K562 (cell line): ENCODE data around the gene FBXW9. TPM values are rescaled to one million over a fixed set of nuclear protein-coding genes. Genes with fewer than 3 reads are reported as not detected.

Experiments
- COPS2 ChIP-seq: fragments of 450-650 bp; conservative IDR thresholded peaks from 2 replicates; pipeline ENCODE4 v1.6.1; 2016; ENCODE audit warnings: mild to moderate bottlenecking, moderate library complexity
- E2F6 ChIP-seq, 2 experiments: IDR thresholded peaks; 2 replicates each; pipeline ENCODE4 v1.6.1; 2011; ENCODE audit warnings: borderline replicate concordance in 1 of 2, control low read depth in 1 of 2, low read depth in 1 of 2, low read length in 1 of 2, mild to moderate bottlenecking in 1 of 2, mixed read lengths in 1 of 2, moderate library complexity in 1 of 2; ENCODE audit not compliant: insufficient read depth in 1 of 2, insufficient read length in 1 of 2, poor library complexity in 1 of 2, severe bottlenecking in 1 of 2; ENCODE audit errors: extremely low read depth in 1 of 2
- EHMT2 ChIP-seq: fragments of 450-650 bp; IDR thresholded peaks from 2 replicates; pipeline ENCODE4 v1.6.1; 2018; ENCODE audit warnings: antibody characterized with exemption
- ETV5 ChIP-seq: sonication (generic); formaldehyde crosslinking; IDR thresholded peaks from 2 replicates; pipeline ENCODE4 v1.4.0; 2020; ENCODE audit warnings: low read depth, mild to moderate bottlenecking, missing genetic modification reagents
- GTF2F1 ChIP-seq: IDR thresholded peaks from 2 replicates; pipeline ENCODE4 v1.6.1; 2011; ENCODE audit warnings: low read depth, low read length, improper control_type of control experiment
- HNRNPLL ChIP-seq: fragments of 200-400 bp; formaldehyde crosslinking; IDR thresholded peaks from 2 replicates; pipeline ENCODE4 v1.6.1; 2017; ENCODE audit warnings: low read length, low read depth, mild to moderate bottlenecking; ENCODE audit not compliant: poor library complexity, severe bottlenecking
- NRF1 ChIP-seq, 2 experiments: fragments of 450-650 bp; IDR thresholded peaks in 1 of 2; conservative IDR thresholded peaks in 1 of 2; 2 replicates each; pipeline ENCODE4 v1.6.1; 2014; ENCODE audit warnings: mild to moderate bottlenecking in 2 of 2
- STAT6 ChIP-seq: sonication (generic); formaldehyde crosslinking; IDR thresholded peaks from 2 replicates; pipeline ENCODE4 v1.8.1; 2023; ENCODE audit warnings: mild to moderate bottlenecking, missing genetic modification reagents
- THRB ChIP-seq: fragments of 450-650 bp; formaldehyde crosslinking; conservative IDR thresholded peaks from 2 replicates; pipeline ENCODE4 v1.4.0; 2022; ENCODE audit warnings: mild to moderate bottlenecking, missing genetic modification characterization
- ZNF212 ChIP-seq: fragments of 450-650 bp; formaldehyde crosslinking; IDR thresholded peaks from 2 replicates; pipeline ENCODE4 v1.4.0; 2020; ENCODE audit warnings: mild to moderate bottlenecking
- polyA plus RNA-seq, 8 experiments: library from polyadenylated mRNA; depleted of rRNA in 4 of 8; stranded (reverse) in 5 of 8; unstranded in 3 of 8; fragments of >200 nt; fragmentation: Nextera tagmentation in 2 of 8; fragmentation: Illumina TruSeq in 1 of 8; extraction: Ambion mirVana in 2 of 8; extraction: Trizol in 1 of 8; gene quantifications; 2 replicates each; pipeline versions ENCODE4 v1.2.1 to v1.2.3, GENCODE V29; 2011 to 2014; ENCODE audit warnings: inconsistent platforms in 1 of 8, missing spikeins in 1 of 8
- total RNA-seq, 7 experiments: library from RNA; depleted of rRNA in 6 of 7; stranded (reverse); fragments of >200 nt in 6 of 7; fragmentation: Illumina TruSeq in 2 of 7; extraction: Trizol in 2 of 7; gene quantifications; 2 replicates each; pipeline versions ENCODE4 v1.2.1 to v1.2.3, GENCODE V29; 2011 to 2021; ENCODE audit warnings: low replicate concordance in 1 of 7
- TF ChIP-seq, protein P1 (sequence below): fragments of 450-650 bp; formaldehyde crosslinking; IDR thresholded peaks from 2 replicates; pipeline ENCODE4 v1.4.0; 2020; ENCODE audit warnings: mild to moderate bottlenecking, moderate library complexity
- TF ChIP-seq, protein P2 (sequence below): sonication (generic); formaldehyde crosslinking; IDR thresholded peaks from 2 replicates; pipeline ENCODE4 v1.8.0; 2023; ENCODE audit warnings: mild to moderate bottlenecking, missing genetic modification reagents

Gene FBXW9
- total and polyA plus RNA-seq, 9 of the 15 experiments (the other 6 are each of a cell fraction or from before 2014, with no cell fraction given) = 0.23 to 21.7 (median 6.2) TPM

- TF ChIP-seq ETV5 (CRISPR knock-in tag) = peak; percentile 70
- TF ChIP-seq COPS2 = no peak
- peak; percentile 77 to 86 for TF ChIP-seq E2F6 (IDR thresholded peaks at IDR 0.05; ENCODE audit: borderline replicate concordance in 1 of 2, extremely low read depth in 1 of 2, insufficient read depth in 1 of 2, insufficient read length in 1 of 2, low read depth in 1 of 2, low read length in 1 of 2, poor library complexity in 1 of 2, severe bottlenecking in 1 of 2)
- no peak for TF ChIP-seq STAT6 (CRISPR knock-in tag)
- no peak for TF ChIP-seq ZNF212 (CRISPR knock-in tag)
- TF ChIP-seq, protein P1, sequence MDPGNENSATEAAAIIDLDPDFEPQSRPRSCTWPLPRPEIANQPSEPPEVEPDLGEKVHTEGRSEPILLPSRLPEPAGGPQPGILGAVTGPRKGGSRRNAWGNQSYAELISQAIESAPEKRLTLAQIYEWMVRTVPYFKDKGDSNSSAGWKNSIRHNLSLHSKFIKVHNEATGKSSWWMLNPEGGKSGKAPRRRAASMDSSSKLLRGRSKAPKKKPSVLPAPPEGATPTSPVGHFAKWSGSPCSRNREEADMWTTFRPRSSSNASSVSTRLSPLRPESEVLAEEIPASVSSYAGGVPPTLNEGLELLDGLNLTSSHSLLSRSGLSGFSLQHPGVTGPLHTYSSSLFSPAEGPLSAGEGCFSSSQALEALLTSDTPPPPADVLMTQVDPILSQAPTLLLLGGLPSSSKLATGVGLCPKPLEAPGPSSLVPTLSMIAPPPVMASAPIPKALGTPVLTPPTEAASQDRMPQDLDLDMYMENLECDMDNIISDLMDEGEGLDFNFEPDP (CRISPR knock-in tag) = no peak
- TF ChIP-seq GTF2F1 = peak; percentile 44; the same call in 1 of the 2 replicates
- TF ChIP-seq NRF1 (conservative IDR thresholded peaks at IDR 0.05 in 1 of 2, IDR thresholded peaks at IDR 0.05 in 1 of 2) = peak; percentile 58 to 67
- TF ChIP-seq HNRNPLL = peak; percentile 12
- TF ChIP-seq THRB (CRISPR knock-in tag) = no peak
- TF ChIP-seq, protein P2, sequence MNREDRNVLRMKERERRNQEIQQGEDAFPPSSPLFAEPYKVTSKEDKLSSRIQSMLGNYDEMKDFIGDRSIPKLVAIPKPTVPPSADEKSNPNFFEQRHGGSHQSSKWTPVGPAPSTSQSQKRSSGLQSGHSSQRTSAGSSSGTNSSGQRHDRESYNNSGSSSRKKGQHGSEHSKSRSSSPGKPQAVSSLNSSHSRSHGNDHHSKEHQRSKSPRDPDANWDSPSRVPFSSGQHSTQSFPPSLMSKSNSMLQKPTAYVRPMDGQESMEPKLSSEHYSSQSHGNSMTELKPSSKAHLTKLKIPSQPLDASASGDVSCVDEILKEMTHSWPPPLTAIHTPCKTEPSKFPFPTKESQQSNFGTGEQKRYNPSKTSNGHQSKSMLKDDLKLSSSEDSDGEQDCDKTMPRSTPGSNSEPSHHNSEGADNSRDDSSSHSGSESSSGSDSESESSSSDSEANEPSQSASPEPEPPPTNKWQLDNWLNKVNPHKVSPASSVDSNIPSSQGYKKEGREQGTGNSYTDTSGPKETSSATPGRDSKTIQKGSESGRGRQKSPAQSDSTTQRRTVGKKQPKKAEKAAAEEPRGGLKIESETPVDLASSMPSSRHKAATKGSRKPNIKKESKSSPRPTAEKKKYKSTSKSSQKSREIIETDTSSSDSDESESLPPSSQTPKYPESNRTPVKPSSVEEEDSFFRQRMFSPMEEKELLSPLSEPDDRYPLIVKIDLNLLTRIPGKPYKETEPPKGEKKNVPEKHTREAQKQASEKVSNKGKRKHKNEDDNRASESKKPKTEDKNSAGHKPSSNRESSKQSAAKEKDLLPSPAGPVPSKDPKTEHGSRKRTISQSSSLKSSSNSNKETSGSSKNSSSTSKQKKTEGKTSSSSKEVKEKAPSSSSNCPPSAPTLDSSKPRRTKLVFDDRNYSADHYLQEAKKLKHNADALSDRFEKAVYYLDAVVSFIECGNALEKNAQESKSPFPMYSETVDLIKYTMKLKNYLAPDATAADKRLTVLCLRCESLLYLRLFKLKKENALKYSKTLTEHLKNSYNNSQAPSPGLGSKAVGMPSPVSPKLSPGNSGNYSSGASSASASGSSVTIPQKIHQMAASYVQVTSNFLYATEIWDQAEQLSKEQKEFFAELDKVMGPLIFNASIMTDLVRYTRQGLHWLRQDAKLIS (CRISPR knock-in tag) = no peak; the same call in 1 of the 2 replicates
- no peak for TF ChIP-seq EHMT2
These were observed 15.1 kb downstream of the FBXW9 start, which contains the start of gene DHPS (continued) for GRCh38 chr19:12681074-12681987.
